ENCODE data around the gene PTPRT.

DNA sequence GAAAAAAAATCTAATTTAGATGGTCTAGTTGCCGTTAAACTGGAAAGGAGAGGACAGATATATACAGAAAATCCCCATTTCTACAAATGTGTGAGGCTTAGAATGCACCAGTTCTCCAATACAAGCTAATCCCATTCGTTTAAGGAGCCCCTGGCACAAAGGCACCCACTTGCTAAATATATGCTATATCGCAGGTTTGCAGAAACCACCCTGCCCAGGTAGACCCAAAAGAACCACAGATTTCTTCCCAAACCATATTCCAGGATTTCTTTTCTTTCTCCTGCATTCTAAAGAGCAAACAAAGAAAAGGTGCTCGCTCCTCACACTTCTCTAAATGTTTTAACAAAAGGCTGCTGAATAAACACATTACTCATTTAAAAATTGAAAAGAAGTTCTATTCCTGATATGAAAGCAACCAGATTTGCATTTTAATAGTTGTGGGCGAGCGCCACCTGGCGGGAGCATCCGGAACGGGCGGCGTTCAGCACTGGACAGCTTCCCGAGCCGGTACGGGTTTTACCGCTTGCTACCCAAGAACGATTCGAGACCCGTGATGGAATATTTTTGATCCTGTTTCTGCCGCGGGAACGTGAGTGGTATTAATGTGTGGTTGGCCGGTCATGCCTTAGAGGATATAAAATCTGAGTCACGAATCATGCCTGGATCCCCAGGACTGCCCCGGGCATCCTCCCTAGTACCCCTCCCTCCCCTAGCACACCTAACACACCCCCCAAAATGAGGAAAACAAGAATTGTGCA, 2.1 kb downstream of the PTPRT start:
- TF ChIP-seq POLR2A (IDR thresholded peaks at IDR 0.05) (no peak), CTCF (IDR thresholded peaks at IDR 0.05) (peak; percentile 82 to 96 (median 87))
